ENCODE results near the gene HOXA6.

HOXA6 gene

GRCh38 chr7:27155816-27156507, 8.4 kb upstream of the HOXA6 start:
- Histone ChIP-seq H3K4me3 (ENCODE audit: low read depth, low read length, poor library complexity, severe bottlenecking) (no peak overlapping the region), H3K9me3 (ENCODE audit: low read length) (no peaks in the 10 kb centered on the region), H3K9me2 (ENCODE audit: low read depth, low read length) (no peaks in the 10 kb centered on the region), H3K27me3 (ENCODE audit: insufficient read depth, low read length) (peaks cover 8% of the 10 kb centered on the region; the same call in 1 of the 2 replicates), H3K79me2 (ENCODE audit: insufficient read depth, low read length) (no peaks in the 10 kb centered on the region), H3K36me3 (ENCODE audit: insufficient read depth, low read length) (no peaks in the 10 kb centered on the region), H3F3A (ENCODE audit: insufficient read depth, low read length) (no peaks in the 10 kb centered on the region), H3K9ac (ENCODE audit: low read length) (no peak overlapping the region), H3K4me1 (ENCODE audit: insufficient read depth, low read length, severe bottlenecking) (peaks cover 23% of the 10 kb centered on the region), H4K20me1 (ENCODE audit: insufficient read depth, low read length) (no peaks in the 10 kb centered on the region), H3K27ac (ENCODE audit: low read depth, low read length, poor library complexity, severe bottlenecking) (no peak overlapping the region), H3K4me2 (ENCODE audit: low read length) (no peak overlapping the region), H2AFZ (ENCODE audit: low read length) (no peak overlapping the region)
- TF ChIP-seq CTCF (IDR thresholded peaks at IDR 0.05; ENCODE audit: low read length) (no peak), EZH2 (IDR thresholded peaks at IDR 0.05; ENCODE audit: borderline replicate concordance, low read length) (no peak)

- peak overlapping the region; percentile 10 for H3K4me3 ChIP-seq (ENCODE audit: low read depth, low read length, poor library complexity, severe bottlenecking)
- no peak overlapping the region for H3K9ac ChIP-seq (ENCODE audit: low read length)
- no peaks in the 10 kb centered on the region for H4K20me1 ChIP-seq (ENCODE audit: insufficient read depth, low read length)
- H3K36me3 ChIP-seq (ENCODE audit: insufficient read depth, low read length): no peaks in the 10 kb centered on the region
- H3K4me2 ChIP-seq (ENCODE audit: low read length): peak overlapping the region; percentile 29; the same call in 1 of the 2 replicates
- no peaks in the 10 kb centered on the region for H3K9me3 ChIP-seq (ENCODE audit: low read length)
- H3K79me2 ChIP-seq (ENCODE audit: insufficient read depth, low read length): no peaks in the 10 kb centered on the region
- H2AFZ ChIP-seq (ENCODE audit: low read length): no peak overlapping the region
- no peaks in the 10 kb centered on the region for H3K9me2 ChIP-seq (ENCODE audit: low read depth, low read length)
- no peak overlapping the region for H3K27ac ChIP-seq (ENCODE audit: low read depth, low read length, poor library complexity, severe bottlenecking)
- H3K27me3 ChIP-seq (ENCODE audit: insufficient read depth, low read length): peaks cover 8% of the 10 kb centered on the region; the same call in 1 of the 2 replicates
- H3F3A ChIP-seq (ENCODE audit: insufficient read depth, low read length): no peaks in the 10 kb centered on the region
- H3K4me1 ChIP-seq (ENCODE audit: insufficient read depth, low read length, severe bottlenecking): peaks cover 24% of the 10 kb centered on the region
- TF ChIP-seq EZH2 (IDR thresholded peaks at IDR 0.05; ENCODE audit: borderline replicate concordance, low read length) (no peak), CTCF (IDR thresholded peaks at IDR 0.05; ENCODE audit: low read length) (no peak)
These were observed 7.6 kb upstream of the HOXA6 start for GRCh38 chr7:27154901-27155815.

GRCh38 chr7:27154369-27154768, 6.8 kb upstream of the HOXA6 start:
- Histone ChIP-seq H3K4me3 (ENCODE audit: low read depth, low read length, poor library complexity, severe bottlenecking) (no peak overlapping the region), H3F3A (ENCODE audit: insufficient read depth, low read length) (no peaks in the 10 kb centered on the region), H3K36me3 (ENCODE audit: insufficient read depth, low read length) (no peaks in the 10 kb centered on the region), H3K9me3 (ENCODE audit: low read length) (no peaks in the 10 kb centered on the region), H3K9me2 (ENCODE audit: low read depth, low read length) (no peaks in the 10 kb centered on the region), H3K27me3 (ENCODE audit: insufficient read depth, low read length) (peaks cover 9% of the 10 kb centered on the region; the same call in 1 of the 2 replicates), H2AFZ (ENCODE audit: low read length) (no peak overlapping the region), H3K9ac (ENCODE audit: low read length) (no peak overlapping the region), H3K27ac (ENCODE audit: low read depth, low read length, poor library complexity, severe bottlenecking) (no peak overlapping the region), H4K20me1 (ENCODE audit: insufficient read depth, low read length) (no peaks in the 10 kb centered on the region), H3K4me2 (ENCODE audit: low read length) (no peak overlapping the region; the same call in 1 of the 2 replicates), H3K79me2 (ENCODE audit: insufficient read depth, low read length) (no peaks in the 10 kb centered on the region), H3K4me1 (ENCODE audit: insufficient read depth, low read length, severe bottlenecking) (peaks cover 28% of the 10 kb centered on the region)
- TF ChIP-seq EZH2 (IDR thresholded peaks at IDR 0.05; ENCODE audit: borderline replicate concordance, low read length): no peak
- no peak for TF ChIP-seq CTCF (IDR thresholded peaks at IDR 0.05; ENCODE audit: low read length)
